SKM-1 treated with dmso at 0.1 percent for 144 hours (cell line): ENCODE measurements around the gene USP4.
"Not testable (repeated sequence)": the region's sequence is repeated elsewhere in the genome, so short reads cannot be mapped to it uniquely, and the experiment has no call there.

Experiments
- DNase-seq: peaks from one replicate; lab custom pipeline; 2025; ENCODE audit not compliant: unreplicated experiment; lab: John Stamatoyannopoulos, UW

The USP4 gene

DNA sequence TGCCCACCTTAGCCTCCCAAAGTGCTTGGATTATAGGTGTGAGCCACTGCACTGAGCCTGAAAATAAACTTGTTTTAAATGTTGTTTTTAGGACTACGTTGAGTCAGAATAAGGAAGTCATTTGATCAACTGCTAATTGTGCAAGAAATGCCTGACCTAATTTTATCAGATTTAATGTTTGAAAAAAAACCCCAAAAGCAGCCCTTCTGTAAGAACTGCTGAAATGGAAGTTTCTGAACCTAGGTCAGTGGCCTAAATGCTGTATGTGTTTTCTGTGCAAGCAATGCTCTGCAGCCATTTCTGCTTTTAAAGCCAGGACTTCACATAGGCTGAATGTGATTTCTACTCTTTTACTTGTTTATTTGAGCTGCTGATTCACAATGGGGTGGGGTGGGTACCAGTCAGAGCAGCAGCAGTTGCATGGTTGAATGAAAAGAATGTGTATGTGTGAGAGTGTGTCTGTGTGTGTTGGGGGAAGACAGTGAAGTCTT, 11.7 kb upstream of the USP4 start:
- DNase-seq, result peak; percentile 46

DNA sequence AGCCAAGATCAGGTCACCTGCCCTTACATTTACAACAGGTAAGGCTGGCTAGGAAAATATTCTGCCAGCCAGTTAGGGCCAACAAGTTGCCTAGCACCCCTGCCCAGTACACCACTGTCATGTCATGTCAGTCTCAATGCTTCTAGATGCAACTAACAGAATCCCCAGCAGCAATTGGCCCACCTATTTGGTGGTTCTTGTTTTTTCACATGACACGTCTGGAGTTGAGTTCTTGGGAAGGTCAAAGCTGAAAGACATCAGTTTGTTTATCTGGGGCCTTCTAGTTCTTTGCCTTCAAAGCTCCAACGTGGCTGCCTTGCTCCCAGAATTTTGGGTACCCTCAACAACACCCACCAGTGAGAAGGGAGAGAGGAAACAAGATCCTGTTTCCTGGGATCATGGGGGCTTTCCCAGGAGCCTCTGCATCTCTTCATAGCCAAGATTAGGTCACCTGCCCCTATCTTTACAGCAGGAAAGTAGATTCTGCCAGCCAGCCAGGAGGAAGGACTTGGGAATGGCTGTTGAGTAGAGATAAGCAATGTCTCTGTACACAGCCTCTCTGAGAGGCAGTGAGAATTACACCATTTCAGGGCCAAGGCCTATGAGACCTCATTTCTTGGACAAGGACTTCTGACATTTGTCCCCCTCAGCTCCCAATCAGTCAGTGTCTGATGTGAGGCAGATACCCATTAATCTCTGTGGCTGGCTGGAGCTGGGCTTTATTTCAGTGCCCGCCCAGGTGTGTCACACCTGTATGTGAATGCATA, 9.7 kb upstream of the USP4 start:
- no peak for DNase-seq

DNA sequence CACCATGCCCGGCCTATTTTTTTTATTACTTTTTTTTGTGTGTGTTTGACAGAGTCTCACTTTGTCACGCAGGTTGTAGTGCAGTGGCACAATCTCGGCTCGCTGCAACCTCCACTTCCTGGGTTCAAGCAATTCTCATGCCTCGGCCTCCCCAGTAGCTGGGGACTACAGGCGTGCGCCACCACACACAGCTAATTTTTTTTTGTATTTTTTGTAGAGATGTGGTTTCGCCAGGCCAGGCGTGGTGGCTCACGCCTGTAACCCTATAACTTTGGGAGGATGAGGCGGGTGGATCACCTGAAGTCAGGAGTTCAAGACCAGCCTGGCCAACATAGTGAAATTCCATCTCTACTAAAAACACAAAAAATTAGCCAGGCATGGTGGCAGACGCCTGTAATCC, 8.5 kb upstream of the USP4 start:
- DNase-seq, result not testable (repeated sequence)

DNA sequence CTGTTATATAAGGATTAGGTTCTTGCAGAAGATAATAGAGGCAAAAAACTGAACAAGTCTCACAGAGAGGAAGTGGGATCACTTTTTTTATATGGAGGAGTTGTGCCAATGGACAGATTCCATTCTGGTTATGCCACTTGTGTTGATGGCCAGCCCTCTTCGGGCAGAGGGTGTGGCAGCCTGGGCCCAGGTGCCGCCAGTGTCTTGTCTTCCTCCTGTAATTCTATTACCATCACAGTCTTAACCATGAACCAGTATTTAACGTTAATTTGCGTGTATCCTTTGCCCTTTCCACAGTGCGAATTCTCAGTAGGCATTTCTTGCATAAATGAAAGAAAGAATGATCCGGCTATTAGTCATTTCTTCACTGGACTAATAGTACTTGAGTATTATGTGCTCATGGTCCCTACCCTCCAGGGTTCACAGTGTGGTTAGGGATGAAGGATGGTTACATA, 7.0 kb upstream of the USP4 start:
- no peak for DNase-seq

DNA sequence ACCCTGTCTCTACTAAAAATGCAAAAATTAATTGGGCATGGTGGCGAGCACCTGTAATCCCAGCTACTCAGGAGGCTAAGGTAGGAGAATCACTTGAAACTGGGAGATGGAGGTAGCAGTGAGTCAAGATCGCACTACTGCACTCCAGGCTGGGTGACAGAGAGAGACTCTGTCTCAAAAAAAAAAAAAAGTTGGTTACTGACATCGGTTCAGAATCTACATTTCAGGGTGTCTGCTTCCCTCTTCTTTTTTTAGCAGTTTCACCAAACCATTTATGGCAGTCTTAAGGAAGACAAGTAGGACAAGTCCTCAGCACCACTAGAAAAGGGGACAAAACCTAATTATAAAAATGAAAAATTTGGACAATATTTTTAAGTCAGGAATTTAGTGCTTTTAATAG, 3.3 kb upstream of the USP4 start:
- peak; percentile 41 for DNase-seq

DNA sequence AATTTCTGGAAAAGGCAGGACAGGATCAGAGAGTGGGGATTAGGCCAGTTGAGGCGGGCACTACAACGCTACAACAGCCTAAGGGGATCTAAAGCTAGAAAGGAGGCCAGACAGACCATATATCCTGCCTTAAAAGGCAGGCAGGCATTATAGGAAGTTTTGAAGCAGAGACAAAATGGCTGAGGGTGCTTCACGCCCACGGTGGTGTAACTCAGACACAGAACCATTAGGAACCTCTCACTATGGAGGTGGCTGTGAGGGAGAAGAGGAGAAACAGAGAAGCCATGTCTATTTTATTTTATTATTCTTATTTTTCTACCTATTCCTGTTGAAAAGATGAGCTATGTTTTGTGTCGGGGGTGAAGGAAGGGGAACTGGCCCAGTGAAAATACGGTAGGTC, 2.1 kb upstream of the USP4 start:
- no peak for DNase-seq

DNA sequence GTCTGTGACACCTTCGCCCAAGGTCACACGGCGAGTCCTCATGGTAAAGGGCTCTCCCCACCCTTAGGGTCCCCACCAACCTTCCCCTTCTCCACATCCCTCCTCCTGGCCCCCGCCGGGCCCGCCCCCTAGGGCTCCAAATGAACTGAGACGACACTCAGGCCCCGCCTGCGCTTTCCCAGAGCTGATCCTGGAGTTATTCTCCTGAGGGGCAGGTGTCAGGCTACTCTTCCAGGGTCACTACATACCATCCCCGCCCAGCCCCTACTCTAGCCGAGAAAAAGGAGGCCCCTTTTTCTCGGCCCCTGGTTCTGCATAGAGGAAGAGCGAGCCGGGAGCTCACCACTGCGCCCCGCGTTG, 292 bp downstream of the USP4 start:
- DNase-seq, result no peak

DNA sequence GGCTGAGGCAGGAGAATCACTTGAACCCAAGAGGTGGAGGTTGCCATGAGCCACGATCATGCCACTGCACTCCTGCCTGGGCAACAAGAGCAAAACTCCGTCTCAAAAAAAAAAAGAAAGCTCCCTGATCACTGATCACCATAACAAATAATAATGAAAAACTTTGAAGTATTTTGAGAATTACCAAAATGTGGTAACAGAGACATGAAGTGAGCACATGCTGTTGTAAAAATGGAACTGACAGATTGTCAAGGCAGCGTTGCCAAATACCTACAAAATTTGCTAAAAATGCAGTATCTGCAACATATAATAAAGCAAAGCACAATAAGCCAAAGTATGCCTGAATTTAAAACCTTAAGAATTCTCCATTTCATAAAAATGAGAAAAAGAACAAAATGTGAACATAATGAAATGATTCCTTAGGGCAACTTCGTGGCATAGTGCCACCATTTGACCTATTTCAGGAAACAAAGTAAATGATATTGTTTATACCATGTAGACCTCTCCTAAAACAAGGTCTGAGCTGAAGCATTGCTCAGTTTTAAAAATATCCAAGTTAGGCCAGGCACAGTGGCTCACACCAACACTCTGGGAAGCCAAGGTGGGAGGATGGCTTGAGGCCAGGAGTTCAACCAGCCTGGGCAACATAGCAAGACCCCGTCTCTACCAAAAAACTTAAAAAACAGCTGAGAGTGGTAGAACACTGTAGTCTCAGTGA, 5.8 kb downstream of the USP4 start:
- DNase-seq, result no peak

DNA sequence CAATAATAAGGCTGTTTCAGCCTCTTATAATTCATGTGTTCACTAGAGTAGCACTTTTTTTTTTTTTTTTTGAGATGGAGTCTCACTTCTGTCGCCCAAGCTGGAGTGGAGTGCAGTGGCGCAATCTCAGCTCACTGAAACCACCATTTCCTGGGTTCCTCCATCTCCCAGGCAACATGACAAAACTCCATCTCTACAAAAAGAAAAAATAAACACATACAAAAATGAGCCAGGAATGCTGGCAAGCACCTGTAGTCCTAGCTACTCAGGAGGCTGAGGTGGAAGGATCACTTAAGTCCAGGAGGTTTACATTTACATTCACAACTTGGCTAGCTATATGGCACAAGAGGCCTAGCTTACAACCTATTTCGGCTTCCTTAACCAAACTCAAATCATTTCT, 6.8 kb downstream of the USP4 start:
- DNase-seq, result peak; percentile 66

DNA sequence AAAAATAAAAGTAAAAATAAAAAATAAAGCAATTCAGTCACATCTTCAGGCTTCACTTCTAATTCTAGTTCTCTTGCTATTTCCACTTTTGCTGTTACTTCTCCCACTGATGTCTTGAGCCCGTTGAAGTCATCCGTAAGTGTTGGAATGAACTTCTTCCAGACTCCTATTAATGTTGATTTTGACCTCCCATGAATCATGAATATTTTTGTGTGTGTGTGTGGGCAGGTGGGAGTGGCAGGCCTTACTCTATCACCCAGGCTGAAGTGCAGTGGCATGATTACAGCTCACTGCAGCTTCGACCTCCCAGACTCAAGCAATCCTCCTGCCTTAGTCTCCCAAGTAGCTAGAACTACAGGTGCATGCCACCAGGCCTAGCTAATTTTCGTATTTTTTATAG, 10.7 kb downstream of the USP4 start:
- DNase-seq, result no peak

DNA sequence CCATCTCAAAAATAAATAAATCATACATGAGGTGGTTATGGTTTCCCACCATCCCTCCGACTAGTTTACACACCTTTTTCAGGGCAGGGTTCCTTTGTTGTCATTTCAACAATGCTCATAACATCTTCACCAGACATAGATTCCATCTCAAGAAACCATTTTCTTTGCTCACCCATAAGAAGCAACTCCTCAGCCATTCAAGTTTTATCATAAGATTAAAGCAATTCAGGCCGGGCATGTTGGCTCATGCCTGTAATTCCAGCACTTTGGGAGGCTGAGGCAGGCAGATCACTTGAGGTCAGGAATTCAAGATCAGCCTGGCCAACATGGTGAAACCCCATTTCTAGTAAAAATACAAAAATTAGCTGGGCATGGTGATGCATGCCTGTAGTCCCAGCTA, 11.5 kb downstream of the USP4 start:
- not testable (repeated sequence) for DNase-seq

DNA sequence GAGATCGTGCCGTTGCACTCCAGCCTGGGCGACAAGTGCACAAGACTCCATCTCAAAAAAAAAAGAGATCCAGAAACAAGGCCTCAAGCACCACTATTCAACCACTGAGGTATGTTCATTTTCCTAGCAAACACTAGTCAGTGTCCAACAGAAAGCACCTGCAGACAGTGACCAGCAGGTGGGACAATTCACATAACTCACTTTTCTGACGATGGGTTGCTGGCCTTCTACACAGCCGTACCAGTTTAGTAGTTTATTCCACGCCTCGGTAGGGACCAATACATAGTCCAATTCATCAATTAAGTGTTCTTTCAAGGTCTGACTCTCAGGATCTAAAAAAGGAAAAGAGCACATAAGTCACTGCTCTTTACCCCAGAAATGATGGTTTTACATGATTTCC, 12.4 kb downstream of the USP4 start:
- DNase-seq, result no peak

DNA sequence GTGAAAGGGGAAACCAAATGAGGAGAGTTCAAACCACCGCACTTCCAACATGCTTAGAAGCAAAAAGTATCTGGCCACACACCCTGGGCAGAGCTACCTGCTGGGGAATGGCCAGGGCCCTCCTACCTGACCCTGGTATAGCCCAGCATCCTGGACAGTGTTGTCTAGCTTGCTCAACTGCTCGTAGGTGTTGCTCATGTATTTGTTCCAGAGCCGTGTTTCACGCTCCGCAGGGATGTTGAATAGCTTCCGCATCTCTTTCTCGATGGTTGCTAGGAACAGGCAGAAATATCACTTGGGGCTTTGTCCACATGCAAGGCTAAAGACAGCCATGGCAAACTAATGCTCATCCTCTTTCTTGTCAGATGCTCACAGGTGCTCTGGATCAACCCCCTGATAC, 15.1 kb downstream of the USP4 start:
- DNase-seq, result no peak

DNA sequence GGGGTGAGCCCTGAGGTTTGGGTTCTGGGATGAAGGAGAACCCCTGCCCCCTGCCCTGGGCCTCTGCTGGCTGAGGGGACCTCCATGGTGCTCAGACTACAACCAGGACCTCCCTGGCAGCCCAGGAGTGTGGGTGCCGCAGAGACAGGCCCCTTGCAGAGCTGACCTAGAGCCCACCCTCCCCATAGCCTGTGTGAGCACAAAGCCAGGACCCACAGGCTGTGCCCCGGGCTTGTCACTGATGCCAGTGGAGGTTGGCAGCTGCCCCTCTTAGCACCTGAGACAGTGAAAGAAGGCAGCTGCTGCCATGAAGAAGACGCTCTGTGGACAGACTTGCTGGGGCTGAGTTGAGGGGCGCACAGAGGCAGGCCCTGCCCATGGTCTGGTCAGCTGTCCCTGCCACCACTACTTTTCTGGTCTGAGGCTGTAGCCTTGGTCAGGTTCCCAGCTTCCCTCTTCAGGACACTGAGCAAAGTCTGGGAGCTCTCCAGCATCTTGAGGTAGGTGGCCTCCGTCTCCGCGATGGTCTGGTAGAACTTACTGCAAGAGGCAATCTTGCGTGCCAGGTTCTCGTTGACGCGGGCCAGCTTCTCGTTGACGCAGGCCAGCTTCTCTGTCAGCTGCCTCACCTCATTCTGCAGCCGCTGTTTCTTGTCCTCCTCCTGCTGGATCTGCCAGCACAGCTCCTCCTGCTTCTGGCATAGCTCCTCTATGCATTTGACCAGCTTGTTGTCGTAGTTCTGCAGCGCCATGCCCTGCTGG, 23.0 kb downstream of the USP4 start:
- no peak for DNase-seq

DNA sequence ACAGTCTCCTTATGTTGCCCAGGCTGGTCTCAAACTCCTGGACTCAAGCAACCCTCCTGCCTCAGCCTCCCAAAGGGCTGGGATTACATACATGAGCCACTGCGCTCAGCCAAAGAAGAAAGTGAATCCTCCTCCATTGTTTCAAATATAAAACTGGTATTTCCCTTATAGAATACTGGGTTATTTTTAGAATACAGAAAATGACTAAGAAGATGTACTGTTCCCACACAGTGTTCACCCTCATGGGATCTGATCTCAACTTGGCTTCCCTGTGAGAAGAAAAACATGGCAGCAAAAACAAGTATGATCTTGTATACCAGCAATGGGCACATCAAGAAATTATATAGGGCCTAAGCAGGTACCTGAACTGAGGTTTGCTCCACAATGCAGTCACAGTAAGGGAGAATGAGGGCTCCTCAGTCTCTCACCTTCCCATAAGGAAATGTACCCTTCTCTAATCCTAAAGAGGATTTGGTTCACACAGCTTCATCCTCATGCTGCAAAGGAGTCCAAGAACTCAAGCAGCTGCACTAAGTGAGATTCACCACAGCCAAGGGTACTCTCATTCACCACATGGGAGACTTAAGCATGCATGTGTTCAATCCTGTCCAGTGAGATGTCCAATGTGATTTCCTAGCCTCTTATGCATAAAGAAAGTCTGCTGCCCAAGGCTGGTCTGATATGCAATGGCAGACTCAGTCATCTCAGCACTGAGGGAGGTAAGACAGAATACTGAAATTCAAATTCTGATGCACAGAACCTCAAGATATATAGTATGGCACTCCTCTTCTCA, 25.8 kb downstream of the USP4 start:
- DNase-seq, result no peak

DNA sequence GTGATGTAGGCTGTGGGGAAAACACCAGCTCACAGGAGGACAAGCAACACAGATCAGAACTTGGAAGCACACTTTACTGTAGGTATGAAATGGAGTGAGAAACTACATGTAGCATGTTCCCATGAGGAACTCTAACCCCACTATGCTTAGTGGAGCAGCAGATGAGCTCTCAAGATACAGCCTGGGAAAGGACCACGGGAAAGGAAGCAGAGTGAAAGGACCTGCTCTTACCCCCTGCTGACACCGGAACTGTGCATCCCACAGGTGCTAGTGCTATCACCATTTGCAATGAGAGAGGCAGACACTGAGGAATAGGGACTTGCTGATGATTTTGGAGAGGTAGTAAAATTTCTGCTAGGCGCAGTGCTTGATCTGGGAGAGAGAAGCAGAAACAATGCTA, 28.6 kb downstream of the USP4 start:
- DNase-seq, result no peak

DNA sequence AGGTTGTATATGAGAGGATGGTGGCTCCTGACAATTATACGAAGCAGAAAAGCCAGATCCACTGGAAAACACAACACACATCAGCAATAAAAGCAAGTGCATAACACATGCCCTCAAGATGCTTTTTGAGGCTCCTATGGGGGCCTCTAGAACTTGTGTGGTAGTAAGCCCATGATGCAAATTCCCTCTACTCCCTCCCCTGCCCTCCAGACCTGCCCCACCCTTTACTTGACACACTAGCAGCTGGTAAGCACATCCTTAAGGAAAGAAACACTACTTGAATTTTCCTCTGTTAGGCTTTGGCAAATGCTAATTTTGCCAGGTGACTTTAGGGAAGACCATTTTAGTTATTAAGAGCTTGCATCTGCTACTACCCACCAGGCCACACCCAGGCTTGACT, 29.2 kb downstream of the USP4 start:
- no peak for DNase-seq

DNA sequence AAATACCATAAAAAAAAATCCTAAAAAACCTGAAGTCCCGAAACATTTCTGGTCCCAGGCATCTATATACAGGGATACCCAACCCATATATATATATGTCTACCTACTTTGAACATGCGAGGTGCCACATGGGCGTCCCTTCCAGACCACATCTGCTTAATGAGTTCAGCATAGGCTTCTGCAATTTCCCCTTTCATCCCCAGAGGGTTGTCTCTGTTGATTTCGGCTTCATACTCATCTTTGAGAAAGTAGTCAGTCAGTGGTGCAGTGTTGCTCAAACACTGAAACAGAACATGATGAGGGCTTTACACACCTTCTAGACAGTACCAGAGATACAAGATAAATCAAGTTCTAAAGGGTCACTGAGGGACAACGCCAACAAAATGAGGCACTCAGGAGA, 34.2 kb downstream of the USP4 start:
- no peak for DNase-seq

DNA sequence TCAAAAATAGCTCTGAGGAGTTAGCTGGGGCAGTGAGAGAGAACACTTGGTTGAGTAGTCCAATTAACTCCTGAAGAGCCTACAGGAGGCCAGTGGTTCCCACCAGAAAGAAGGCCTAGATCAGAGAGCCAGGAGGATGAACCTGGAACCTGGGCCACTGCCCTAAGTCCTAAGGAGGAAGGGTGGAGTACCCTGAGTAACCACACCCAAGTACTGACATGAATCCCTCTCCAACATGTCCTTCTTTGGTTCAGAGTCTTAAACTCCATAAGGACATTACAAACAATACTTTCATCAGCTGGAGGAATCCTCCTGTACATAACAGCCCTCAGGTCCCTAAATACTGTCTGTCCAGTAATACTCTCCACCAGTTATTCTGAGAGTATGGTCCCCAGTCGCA, 37.2 kb downstream of the USP4 start:
- DNase-seq, result no peak

DNA sequence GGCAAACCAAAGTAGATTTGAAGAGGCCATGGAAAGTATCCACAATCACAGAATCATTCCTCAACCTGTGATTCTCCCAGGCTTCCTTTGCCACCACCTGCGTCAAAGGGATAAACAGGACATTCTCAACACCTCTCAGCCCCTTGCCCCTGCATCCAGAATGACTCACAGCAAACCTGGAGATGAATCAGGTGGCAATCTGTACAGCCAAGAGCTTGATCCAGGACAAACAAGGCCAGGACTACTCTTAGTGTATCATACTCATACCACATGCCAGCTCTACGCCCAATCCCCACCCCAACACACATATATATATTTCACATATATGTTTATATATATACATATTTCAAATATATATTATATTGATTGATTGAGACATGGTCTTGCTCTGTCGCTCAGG, 39.3 kb downstream of the USP4 start:
- DNase-seq, result no peak

DNA sequence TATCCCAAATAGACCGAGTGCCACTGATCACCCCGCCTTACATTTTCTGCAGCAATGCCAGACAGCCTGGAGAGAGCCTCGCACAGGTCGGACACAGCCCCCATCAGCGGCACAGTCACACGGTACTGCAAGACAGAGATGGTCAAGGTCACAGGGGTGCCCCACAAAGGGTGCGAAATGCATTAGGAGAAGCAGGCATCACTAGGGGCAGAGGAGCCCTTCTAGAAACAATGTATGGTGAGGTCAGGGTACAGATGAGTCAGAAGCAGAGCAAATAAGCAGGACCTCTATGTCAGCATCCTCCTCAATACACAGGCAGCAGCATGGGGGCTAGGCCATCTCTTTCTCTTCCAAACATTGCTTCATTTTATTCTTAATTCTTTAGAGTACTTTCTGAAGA, 41.3 kb downstream of the USP4 start:
- no peak for DNase-seq
